ENCODE measurements around the gene DHX15. TPM values are rescaled to one million over a fixed set of nuclear protein-coding genes. Genes with fewer than 3 reads are reported as not detected.

The DHX15 gene
- total and polyA plus RNA-seq, 9 of the 15 experiments (the other 6 are each of a cell fraction or from before 2014, with no cell fraction given): 165 to 287 (median 208) TPM

GRCh38 chr4:24550441-24551175 lies 33.7 kb downstream of the DHX15 start:
- DNase-seq (ENCODE audit: extremely low read depth in 1 of 4, low spot score in 3 of 4) (peak in 1 of 4 experiments; percentile 12), FAIRE-seq (no peak), ATAC-seq (peak; percentile 28; the same call in 1 of the 3 replicates)
- Histone ChIP-seq H3K9me3 (replicated peaks; ENCODE audit: control insufficient read depth, insufficient read depth, low read depth, low read length) (no peaks in the 10 kb centered on the region), H2AFZ (ENCODE audit: low read depth, low read length) (no peak overlapping the region), H3K4me1 (replicated peaks in 1 of 2; ENCODE audit: control insufficient read depth in 2 of 2, insufficient read depth in 2 of 2, low read length in 2 of 2) (peaks cover 0 to 12% of the 10 kb centered on the region in 2 experiments; a peak in 3 of 5 replicates), H3K9me1 (ENCODE audit: control insufficient read depth, insufficient read depth, low read length) (peaks cover 3% of the 10 kb centered on the region), H3K27me3 (ENCODE audit: control insufficient read depth in 2 of 2, insufficient read depth in 2 of 2, low read length in 2 of 2) (no peaks in the 10 kb centered on the region), H3K4me2 (ENCODE audit: insufficient read depth, low read length) (no peak overlapping the region), H3K27ac (ENCODE audit: extremely low read depth, low read depth, low read length) (no peak overlapping the region), H3K4me3 (no peak overlapping the region), H3K9ac (ENCODE audit: insufficient read depth in 1 of 2, low read depth in 2 of 2, low read length in 2 of 2) (no peak overlapping the region), H3K79me2 (ENCODE audit: control insufficient read depth, insufficient read depth, low read length) (peaks cover 96% of the 10 kb centered on the region), H4K20me1 (replicated peaks; ENCODE audit: control insufficient read depth, insufficient read depth, low read length) (peaks cover 22% of the 10 kb centered on the region), H3K36me3 (ENCODE audit: control insufficient read depth, insufficient read depth, low read length) (peaks cover 87% of the 10 kb centered on the region)
- POLR2A ChIA-PET: interaction anchor here (1.1 to 1.2 kb wide), 2 partner anchors 23 to 34 kb away, joined by 3 to 4 read pairs; partner anchors contain the start of gene DHX15
- BruUV-seq (replicated peaks): no TSS peak
- no peak for TF ChIP-seq RBM17 (IDR thresholded peaks at IDR 0.05; ENCODE audit: borderline replicate concordance, low read depth, low read length)
- TF ChIP-seq NELFE (IDR thresholded peaks at IDR 0.05; ENCODE audit: insufficient read depth, insufficient read length): no peak
- TF ChIP-seq RBM34 (IDR thresholded peaks at IDR 0.05; ENCODE audit: borderline replicate concordance, insufficient read depth, low read length): no peak
- no peak for TF ChIP-seq JUNB (CRISPR knock-in tag; conservative IDR thresholded peaks at IDR 0.05)
- TF ChIP-seq FOXP1 (CRISPR knock-in tag; IDR thresholded peaks at IDR 0.05): no peak
- TF ChIP-seq NUFIP1 (IDR thresholded peaks at IDR 0.05; ENCODE audit: partially characterized antibody): no peak
- TF ChIP-seq CBFA2T3 (IDR thresholded peaks at IDR 0.05): peak; percentile 14; the same call in 1 of the 2 replicates
- no peak for TF ChIP-seq EWSR1 (IDR thresholded peaks at IDR 0.05; ENCODE audit: borderline replicate concordance, low read depth, partially characterized antibody)
- intact Hi-C loops (cut with micrococcal nuclease) (no loop called here), in situ Hi-C loops (cut with MboI) (no loop called here)
- CTCF ChIA-PET (ENCODE audit: low intra/inter-chr PET ratio): no interaction called here
- WGBS (ENCODE audit: insufficient coverage, low coverage, missing lambda C conversion rate): 58% methylated on average over 6 of the region's 6 CpGs

All from K562 (cell line).